GM21619 (cell line): ENCODE data around the gene STK4.

Experiments used
- ATAC-seq: cut with Tn5 transposase; IDR thresholded peaks from one replicate; pipeline ENCODE4 v1.9.1; 2021; ENCODE audit not compliant: unreplicated experiment

Gene STK4

DNA sequence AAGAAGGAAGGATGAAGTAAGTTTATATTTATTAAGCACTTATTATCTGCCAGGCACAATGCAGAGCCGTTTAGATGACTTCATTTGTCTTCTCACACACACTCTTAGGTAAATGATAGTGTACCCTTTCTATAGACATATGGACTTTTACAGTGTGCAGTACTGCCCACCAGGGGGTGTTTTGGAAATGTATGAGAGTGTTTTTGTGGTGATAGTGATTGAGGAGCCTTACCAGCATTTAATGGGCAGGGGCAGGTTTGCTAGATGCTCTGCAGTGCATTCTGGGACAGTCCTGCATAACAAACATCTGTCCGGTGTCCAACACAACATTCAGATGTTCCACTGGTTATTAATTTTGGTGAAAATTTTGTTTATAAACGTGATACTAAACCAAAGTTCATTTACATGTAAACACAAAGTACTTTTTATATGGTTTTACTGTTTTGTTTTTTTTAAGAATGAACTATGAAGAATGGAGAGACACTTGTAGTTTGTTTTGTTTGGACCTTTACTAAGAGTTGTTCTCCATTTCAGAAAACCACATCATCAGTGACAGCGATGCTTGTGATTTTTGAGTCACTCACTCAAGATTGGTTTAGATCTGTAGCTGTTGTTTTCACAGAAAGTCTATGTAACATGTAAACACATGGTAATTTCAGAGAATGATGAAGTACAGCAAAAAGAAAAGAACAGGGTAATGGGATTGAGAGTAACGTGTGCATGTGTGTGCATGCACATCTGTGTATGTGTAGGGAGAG, 114.7 kb downstream of the STK4 start:
- ATAC-seq: no peak

DNA sequence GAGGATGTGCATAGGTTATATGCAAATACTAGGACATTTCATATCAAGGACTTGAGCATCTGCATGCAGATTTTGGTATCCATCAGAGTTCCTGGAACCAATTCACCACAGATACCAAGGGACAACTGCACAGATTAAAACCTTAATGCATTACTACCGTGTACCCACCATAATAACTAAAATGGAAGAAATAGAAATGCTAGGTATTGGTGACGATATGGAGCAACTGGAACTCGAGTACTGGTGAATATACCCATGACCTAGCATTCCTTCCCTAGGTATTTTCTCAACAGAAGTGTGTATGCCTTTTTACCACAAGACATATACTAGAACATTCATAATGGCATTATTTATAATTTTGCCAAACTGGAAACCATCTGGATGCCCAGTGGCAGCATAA, 116.2 kb downstream of the STK4 start:
- ATAC-seq: no peak

DNA sequence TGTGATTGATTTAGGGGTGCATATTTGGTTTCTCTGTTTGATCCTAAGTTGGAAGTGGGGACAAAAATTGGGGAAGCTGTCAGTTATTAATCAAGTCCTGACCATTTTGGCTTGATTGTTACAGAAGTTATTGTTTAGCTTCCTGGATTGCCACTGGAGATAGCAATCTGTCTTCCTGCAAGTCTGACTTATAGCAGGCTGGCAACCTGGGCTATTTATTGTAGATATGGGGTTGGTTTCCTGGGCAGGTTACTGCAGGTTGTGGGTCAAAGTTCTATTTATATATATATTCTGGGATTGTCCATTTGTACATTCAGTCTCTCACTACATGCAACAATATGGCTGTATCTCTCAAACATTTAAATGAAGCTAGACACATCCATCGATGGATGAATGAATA, 116.8 kb downstream of the STK4 start:
- ATAC-seq: no peak

DNA sequence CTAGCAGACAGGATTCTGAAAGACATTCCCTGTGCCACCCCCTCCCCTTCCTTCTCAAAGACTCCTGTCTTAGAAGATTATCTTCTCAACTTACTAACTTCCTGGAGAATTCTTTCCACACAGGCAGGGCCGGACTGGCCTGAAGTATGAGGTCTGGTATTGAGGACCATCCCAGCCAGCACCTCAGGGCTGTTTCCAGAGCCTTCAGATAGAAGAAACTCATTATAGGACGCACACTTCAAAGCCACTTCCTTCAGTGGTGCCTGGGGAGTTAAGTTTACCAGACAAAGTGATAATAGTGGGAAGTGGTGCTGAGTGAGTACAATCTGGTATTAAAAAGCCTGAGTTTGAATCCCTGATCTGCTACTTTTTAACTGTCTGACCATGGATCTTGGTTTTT, 119.0 kb downstream of the STK4 start:
- no peak for ATAC-seq

DNA sequence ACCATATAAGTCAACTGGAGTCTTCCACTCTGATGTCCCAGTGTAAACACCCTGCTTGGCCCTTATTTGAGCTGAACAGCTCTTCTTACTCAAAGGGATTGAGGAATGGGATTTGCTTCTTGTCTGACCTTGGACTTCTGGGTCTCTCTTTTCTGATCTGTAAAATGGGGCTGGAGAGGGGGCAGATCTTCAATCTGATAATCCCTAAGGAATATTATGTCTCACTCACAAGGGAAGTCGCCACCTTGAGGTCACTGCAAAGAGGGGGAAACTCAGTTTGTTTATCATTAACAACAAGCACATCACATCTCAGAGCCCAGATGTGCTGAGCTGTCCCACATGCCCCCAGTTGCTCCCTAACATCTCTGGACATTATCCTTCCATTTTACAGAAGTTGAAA, 119.6 kb downstream of the STK4 start:
- no peak for ATAC-seq

DNA sequence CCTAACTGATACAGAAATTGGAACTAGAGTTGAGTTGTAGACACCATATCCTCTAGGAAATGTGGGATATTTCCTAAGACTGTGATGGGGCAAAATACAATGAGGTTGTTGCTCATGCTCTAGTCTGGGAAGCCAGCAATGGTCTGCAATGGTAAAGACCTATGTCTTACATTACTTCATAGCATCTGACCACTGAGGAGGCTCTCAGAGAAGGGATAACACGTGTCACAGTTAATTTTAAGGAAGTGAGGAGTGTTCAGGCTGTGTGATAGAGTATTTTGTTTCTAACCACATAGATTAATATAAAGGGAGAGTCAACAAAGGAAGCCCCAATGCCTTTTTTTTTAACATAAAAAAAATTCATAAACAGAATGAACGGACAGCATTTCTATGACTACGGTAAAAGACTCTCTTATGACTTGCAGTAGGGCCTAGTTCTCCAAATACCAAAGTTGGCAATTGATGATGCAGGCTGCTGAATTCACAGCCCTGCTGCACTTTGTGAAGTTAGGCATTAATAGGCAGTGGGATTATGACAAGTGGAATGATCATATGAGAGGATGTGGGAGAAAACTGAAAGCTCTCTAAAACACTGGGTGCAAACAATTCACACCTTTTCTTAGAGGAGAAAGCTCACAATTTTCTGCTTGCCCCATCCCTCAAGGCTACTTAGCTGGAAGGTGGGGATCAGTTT, 120.9 kb downstream of the STK4 start:
- no peak for ATAC-seq

DNA sequence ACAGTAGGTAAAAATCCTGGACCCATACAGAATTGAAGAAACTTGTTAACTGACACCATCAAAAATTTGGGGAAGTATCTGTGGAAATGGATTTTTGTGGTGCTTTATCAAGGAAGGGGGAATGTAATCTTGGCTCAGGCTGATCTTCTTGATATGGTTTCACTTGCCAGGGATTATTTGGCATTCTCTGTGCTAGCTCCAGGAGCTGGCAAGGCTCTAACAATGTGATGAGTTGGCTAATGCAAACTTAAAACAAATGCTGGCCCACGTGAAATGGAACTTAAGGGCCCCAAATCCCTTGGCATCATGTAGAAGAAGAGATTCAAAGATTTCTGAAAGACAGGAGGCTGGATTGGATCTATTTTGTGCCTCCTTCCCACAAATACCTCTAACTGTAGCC, 121.5 kb downstream of the STK4 start:
- ATAC-seq: no peak

GRCh38 chr20:45088247-45088646, 121.9 kb downstream of the STK4 start:
- no peak for ATAC-seq

DNA sequence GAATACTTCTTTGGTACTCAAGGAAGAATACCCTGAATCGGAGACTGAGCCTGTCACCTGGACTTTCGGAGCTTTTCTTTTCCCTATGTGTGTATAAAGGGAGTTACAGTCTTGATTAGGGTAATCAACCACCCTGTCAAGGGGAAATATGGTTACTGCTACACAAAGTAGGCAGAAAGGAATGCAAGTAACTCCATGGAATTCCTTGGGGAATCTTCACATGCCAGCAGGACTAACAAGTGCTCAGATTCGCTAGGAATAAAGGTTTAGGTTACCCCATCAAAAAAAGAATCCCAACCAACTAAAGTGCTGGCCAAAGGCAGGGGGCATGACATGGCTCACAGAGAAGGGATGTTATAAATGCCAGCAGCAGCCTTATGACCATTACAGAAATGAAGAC, 124.2 kb downstream of the STK4 start:
- ATAC-seq: no peak

- no peak for ATAC-seq
These were observed 125.1 kb downstream of the STK4 start for GRCh38 chr20:45091366-45091765.

DNA sequence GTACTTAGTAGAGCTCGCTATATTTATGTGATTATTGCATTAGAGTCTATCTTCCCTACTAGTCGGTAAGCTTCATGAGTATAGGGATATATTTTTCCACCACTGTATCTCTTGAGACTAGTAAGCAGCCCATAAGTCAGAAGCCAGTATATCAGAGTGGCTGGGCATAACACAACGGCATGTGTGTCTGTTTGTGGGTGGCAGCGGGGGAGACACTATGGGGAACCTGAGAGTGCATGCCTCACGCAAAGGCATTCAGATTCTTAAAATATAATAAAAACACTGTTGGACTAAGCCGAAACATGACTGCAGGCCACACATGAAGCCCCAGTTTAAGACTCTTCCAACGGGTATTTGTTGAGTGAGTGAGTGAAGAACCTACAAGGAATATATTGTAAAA, 126.6 kb downstream of the STK4 start:
- no peak for ATAC-seq

DNA sequence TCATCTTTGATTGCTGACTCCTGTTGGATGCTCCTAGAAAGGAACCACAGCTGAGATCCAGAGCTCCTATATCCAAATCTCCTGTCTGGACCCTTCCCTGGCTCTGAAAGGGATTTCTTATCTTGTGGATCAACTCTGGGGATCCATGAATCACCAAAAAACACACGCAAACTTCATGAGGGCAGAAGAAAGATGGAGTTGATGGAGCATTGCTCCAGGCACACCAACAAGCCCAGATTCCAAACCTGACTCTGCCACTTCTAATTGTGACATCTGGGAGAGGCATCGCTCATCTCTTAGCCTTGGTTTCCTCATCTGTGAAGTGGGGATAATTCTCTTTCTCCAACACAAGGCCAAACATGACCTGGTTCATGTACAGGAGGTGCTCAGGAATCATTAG, 127.9 kb downstream of the STK4 start:
- no peak for ATAC-seq

DNA sequence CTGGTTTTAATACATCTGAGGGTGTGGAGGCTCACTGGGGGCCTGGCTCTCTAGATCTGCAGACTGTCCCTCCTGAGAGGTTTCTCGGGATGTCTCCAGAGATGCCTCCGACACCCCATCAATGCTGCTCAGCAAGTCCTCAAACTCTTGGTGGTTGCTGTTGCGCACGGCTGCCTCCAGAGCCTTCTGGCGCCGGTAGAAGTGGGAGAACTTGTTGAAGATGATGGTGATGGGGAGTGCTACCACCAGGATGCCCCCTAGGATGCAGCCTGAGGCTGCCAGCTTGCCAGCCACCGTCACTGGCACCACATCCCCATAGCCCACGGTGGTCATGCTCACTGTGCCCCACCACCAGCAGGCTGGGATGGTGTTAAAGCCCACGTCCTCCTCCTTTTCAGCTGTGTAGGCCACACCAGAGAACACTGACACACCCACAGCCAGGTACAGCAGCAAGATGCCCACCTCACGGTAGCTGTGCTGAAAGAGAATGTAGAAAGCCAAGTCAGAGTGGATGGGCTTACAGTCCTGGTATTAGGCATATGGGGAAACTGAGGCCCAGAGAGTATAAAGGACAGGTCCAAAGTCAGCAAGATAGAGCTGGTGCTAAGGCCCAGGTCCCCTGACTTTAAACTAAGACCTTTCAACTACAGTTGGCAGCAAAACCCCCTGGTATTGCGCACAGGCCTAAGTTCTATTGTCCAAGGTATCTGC, 128.7 kb downstream of the STK4 start:
- no peak for ATAC-seq

DNA sequence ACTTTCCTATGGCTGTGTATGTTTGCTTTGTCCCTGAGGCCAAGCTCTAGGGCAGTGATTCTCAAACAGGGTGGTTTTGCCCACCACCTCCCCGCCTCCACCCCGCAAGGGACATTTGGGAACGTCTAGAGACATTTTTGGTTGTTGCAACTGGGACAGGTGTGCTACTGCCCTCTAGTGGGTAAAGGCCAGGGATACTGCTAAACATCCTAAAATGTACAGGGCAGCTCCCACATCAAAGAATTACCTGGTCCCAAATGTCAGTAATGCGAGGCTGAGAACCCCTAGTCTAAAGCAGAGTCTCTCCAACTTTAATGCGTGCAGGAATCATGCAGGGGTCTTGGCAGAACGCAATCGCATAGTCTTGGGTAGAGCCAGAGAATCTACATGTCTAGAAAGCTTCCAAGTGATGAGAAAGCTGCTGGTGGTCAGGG, 129.5 kb downstream of the STK4 start:
- no peak for ATAC-seq

- no peak for ATAC-seq
These were observed 130.5 kb downstream of the STK4 start for GRCh38 chr20:45096781-45097180.

- no peak for ATAC-seq
These were observed 131.3 kb downstream of the STK4 start for GRCh38 chr20:45097485-45098102.

GRCh38 chr20:45098103-45098773, 131.9 kb downstream of the STK4 start:
- no peak for ATAC-seq

- ATAC-seq: no peak
These were observed 134.4 kb downstream of the STK4 start, which contains the start of gene KCNS1 for GRCh38 chr20:45100563-45101245. TSS of gene KCNS1 (minus strand) at chr20:45101127. CDS start at chr20:45099236, 1,891 bp downstream.

DNA sequence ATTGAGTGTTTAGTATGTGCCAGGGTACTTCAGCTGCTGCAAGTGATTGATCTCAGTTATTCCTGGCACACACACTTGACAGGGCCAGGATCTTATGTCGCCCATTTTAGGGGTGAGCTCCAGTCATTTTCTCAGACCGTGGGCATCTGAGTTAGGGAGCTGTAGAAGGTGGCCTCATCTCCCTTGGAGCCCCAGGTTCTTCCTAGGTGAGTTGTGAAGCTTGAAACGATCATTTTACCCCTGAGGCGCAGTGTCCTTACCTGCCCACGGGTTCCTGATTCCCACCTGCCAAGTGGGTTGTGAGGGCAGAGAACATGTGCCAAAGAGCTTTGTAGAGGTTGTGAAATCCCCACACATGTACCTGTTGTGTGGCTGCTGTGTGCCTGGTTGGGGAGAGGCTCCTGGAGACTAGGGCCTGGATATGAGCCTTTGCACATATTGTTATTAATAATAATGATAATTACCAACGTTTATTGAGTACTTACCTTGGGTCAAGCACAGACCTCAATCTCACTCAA, 135.1 kb downstream of the STK4 start:
- ATAC-seq: no peak

DNA sequence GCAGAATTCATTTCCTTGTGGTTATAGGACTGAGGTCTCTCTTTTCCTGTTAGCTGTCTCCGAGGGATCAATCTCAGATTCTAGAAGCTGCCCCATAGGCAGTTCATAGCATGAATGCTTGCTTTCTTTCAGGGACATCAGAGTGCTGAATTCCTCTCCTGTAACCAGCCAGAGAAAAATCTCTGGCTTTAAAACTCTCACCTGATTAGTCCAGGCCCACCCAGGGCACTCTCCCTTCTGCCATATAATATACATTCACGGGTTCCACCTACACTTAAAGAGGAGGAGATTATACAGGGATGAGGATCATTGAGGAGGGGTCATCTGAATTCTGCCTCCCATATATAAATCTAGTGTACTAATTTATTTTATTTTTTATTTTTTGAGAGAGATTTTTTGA, 136.8 kb downstream of the STK4 start:
- no peak for ATAC-seq
